ENCODE measurements around the gene UCP3.

DNA sequence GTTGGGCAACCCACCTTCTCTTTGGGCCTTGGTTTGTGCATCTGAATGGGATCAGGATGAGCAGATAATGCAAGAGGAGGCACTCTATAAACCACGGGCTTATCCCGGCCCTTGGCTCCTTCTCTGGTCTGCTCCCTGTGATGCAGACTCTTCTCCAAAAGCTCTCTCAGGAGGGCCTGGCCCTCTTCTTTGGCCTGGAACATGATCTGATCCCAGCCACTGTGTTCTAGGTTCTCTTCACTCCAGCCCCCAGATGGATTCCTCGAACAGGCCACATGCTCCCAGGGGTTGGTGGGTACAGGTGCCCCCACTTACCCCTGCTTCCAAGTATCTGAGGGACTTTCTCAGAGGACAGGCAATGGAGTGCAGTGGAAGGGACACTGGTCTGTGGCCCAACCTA is 8.7 kb upstream of the UCP3 start:
- TF ChIP-seq, protein P1, sequence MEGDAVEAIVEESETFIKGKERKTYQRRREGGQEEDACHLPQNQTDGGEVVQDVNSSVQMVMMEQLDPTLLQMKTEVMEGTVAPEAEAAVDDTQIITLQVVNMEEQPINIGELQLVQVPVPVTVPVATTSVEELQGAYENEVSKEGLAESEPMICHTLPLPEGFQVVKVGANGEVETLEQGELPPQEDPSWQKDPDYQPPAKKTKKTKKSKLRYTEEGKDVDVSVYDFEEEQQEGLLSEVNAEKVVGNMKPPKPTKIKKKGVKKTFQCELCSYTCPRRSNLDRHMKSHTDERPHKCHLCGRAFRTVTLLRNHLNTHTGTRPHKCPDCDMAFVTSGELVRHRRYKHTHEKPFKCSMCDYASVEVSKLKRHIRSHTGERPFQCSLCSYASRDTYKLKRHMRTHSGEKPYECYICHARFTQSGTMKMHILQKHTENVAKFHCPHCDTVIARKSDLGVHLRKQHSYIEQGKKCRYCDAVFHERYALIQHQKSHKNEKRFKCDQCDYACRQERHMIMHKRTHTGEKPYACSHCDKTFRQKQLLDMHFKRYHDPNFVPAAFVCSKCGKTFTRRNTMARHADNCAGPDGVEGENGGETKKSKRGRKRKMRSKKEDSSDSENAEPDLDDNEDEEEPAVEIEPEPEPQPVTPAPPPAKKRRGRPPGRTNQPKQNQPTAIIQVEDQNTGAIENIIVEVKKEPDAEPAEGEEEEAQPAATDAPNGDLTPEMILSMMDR (IDR thresholded peaks at IDR 0.05; ENCODE audit: insufficient read depth, low read depth, low read length), result no peak
- TF ChIP-seq EZH2 (IDR thresholded peaks at IDR 0.05; ENCODE audit: insufficient read depth, low read length), result no peak
